PC-3 (cell line): ENCODE measurements around the gene XPO5.

Source experiments
- EZH2 ChIP-seq: fragments of 300-600 bp; sonication (generic); IDR thresholded peaks from one replicate; pipeline ENCODE4 v1.6.1; 2017; ENCODE audit warnings: antibody characterized with exemption, mild to moderate bottlenecking, low read length; ENCODE audit not compliant: unreplicated experiment
- TF ChIP-seq, protein P1 (sequence below): fragments of 300-600 bp; sonication (generic); conservative IDR thresholded peaks from 2 replicates; pipeline ENCODE4 v1.5.1; 2017; ENCODE audit warnings: antibody characterized with exemption, low read depth, mild to moderate bottlenecking, low read length

DNA sequence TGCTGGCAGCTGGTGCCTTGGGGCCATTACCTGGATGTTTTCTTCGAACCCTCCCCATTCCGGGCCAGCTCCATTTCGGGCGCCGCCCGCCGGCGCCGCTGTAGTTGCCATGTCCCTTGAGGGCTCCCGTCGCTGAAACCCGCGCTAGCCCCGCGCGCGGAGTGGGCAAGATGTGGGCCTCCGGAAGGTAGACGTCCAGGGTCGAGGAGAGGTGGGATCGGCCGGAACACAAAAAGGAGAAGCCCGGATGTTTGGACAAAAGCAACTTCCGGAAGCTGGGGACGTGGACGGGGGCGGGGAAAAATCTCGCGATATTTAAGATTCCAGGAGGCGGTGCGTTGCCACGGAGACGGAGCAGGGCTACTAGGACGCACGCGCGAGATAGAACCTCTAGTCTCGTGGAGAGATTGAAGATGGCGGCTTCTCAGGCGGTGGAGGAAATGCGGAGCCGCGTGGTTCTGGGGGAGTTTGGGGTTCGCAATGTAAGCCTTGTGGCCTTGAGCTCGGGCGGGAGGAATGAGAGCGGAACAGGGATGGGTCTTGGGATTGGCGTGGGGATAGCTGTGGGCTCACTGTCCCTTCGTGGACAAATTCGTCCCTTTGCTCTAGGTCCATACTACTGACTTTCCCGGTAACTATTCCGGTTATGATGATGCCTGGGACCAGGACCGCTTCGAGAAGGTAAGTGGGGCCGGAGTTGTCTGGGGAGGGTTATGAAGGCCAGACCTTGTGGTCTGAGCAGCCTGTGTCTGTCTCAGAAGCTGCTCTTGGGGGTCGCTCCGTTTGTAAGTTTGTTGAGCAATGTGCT, 58.9 kb downstream of the XPO5 start, which contains the start of the genes POLR1C and YIPF3:
- TF ChIP-seq, protein P1, sequence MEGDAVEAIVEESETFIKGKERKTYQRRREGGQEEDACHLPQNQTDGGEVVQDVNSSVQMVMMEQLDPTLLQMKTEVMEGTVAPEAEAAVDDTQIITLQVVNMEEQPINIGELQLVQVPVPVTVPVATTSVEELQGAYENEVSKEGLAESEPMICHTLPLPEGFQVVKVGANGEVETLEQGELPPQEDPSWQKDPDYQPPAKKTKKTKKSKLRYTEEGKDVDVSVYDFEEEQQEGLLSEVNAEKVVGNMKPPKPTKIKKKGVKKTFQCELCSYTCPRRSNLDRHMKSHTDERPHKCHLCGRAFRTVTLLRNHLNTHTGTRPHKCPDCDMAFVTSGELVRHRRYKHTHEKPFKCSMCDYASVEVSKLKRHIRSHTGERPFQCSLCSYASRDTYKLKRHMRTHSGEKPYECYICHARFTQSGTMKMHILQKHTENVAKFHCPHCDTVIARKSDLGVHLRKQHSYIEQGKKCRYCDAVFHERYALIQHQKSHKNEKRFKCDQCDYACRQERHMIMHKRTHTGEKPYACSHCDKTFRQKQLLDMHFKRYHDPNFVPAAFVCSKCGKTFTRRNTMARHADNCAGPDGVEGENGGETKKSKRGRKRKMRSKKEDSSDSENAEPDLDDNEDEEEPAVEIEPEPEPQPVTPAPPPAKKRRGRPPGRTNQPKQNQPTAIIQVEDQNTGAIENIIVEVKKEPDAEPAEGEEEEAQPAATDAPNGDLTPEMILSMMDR, result no peak
- TF ChIP-seq EZH2, result no peak
